IMR-90 (cell line): ENCODE data around the gene NME7. TPM values are rescaled to one million over a fixed set of nuclear protein-coding genes. Genes with fewer than 3 reads are reported as not detected.

Experiments used
- ATAC-seq: fragments of 200-7000 bp; cut with Tn5 transposase; 2 replicates; pipeline ENCODE4 v1.9.1; 2020; ENCODE audit warnings: low read depth, mild to moderate bottlenecking, moderate library complexity
- BruUV-seq: library from RNA; stranded (reverse); fragments of 400-500 nt; replicated peaks from 2 replicates; lab custom pipeline; 2021; lab: Mats Ljungman, UMichigan
- CTCF ChIA-PET: fragments of 300-600 bp; formaldehyde crosslinking; extraction: SDS; loops from one replicate; lab custom pipeline; 2021; ENCODE audit warnings: antibody characterized with exemption; lab: Yijun Ruan, JAX
- POLR2A ChIA-PET: fragments of 300-600 bp; sonication (Branson Sonifier 250); formaldehyde crosslinking; loops from one replicate; lab custom pipeline; 2022; ENCODE audit warnings: antibody characterized with exemption; ENCODE audit not compliant: unreplicated experiment; lab: Charles Lee
- DNase-seq: peaks from one replicate; pipeline ENCODE4 v3.0.0; 2013
- H2AFZ ChIP-seq: replicated peaks from 2 replicates; pipeline ENCODE3; 2013; ENCODE audit warnings: low read length, mild to moderate bottlenecking; ENCODE audit not compliant: poor library complexity
- H2AK5ac ChIP-seq: 2 replicates; pipeline ENCODE4 v1.6.1; 2013; ENCODE audit warnings: low read depth, low read length, inconsistent platforms
- H2AK9ac ChIP-seq: replicated peaks from 2 replicates; pipeline ENCODE3; 2013; ENCODE audit warnings: mild to moderate bottlenecking, low read depth, low read length, moderate library complexity; ENCODE audit not compliant: poor library complexity
- H2BK120ac ChIP-seq: 2 replicates; pipeline ENCODE4 v1.6.1; 2013; ENCODE audit warnings: low read depth, low read length, inconsistent platforms
- H2BK15ac ChIP-seq: 3 replicates; pipeline ENCODE4 v1.6.1; 2013; ENCODE audit warnings: low read depth, low read length, inconsistent platforms
- H2BK20ac ChIP-seq: 2 replicates; pipeline ENCODE4 v1.6.1; 2013; ENCODE audit warnings: low read depth, mild to moderate bottlenecking, inconsistent platforms, low read length, moderate library complexity
- H2BK5ac ChIP-seq: 2 replicates; pipeline ENCODE4 v1.6.1; 2013; ENCODE audit warnings: mild to moderate bottlenecking, low read depth, low read length, inconsistent platforms; ENCODE audit not compliant: poor library complexity, severe bottlenecking
- H3K14ac ChIP-seq: replicated peaks from 2 replicates; pipeline ENCODE4 v1.6.1; 2013; ENCODE audit warnings: low read depth, low read length, inconsistent platforms
- H3K18ac ChIP-seq: 2 replicates; pipeline ENCODE4 v1.6.1; 2013; ENCODE audit warnings: low read depth, low read length, control low read depth
- H3K23ac ChIP-seq: 2 replicates; pipeline ENCODE4 v1.6.1; 2013; ENCODE audit warnings: low read depth, low read length, inconsistent platforms
- H3K27ac ChIP-seq: 2 replicates; pipeline ENCODE4 v1.5.1; 2013; ENCODE audit warnings: mild to moderate bottlenecking, control low read depth, low read length; ENCODE audit not compliant: insufficient read depth
- H3K27me3 ChIP-seq: 2 replicates; pipeline ENCODE4 v1.6.1; 2013; ENCODE audit warnings: low read length; ENCODE audit not compliant: control insufficient read depth, insufficient read depth
- H3K36me3 ChIP-seq: 2 replicates; pipeline ENCODE4 v1.6.1; 2013; ENCODE audit warnings: low read length, mixed read lengths; ENCODE audit not compliant: control insufficient read depth, insufficient read depth
- H3K4ac ChIP-seq: 2 replicates; pipeline ENCODE4 v1.6.1; 2013; ENCODE audit warnings: low read depth, low read length, inconsistent platforms
- H3K4me1 ChIP-seq: 2 replicates; pipeline ENCODE4 v1.6.1; 2013; ENCODE audit warnings: low read length, mixed read lengths; ENCODE audit not compliant: control insufficient read depth, insufficient read depth
- H3K4me2 ChIP-seq: 2 replicates; pipeline ENCODE4 v1.6.1; 2013; ENCODE audit warnings: low read depth, mild to moderate bottlenecking, control low read depth, low read length, moderate library complexity
- H3K4me3 ChIP-seq: 2 replicates; pipeline ENCODE4 v1.5.1; 2013; ENCODE audit warnings: low read depth, mild to moderate bottlenecking, control low read depth, low read length, moderate library complexity; ENCODE audit not compliant: insufficient read depth
- H3K56ac ChIP-seq: 2 replicates; pipeline ENCODE4 v1.6.1; 2013; ENCODE audit warnings: low read length, inconsistent platforms; ENCODE audit not compliant: insufficient read depth; ENCODE audit errors: extremely low read depth
- H3K79me1 ChIP-seq, 2 experiments: 2 replicates each; pipeline ENCODE4 v1.6.1; 2013; ENCODE audit warnings: low read length in 2 of 2, inconsistent platforms in 1 of 2, low read depth in 1 of 2
- H3K9ac ChIP-seq: 2 replicates; pipeline ENCODE4 v1.6.1; 2013; ENCODE audit warnings: low read depth, low read length, control low read depth
- H3K9me1 ChIP-seq: 2 replicates; pipeline ENCODE4 v1.6.1; 2013; ENCODE audit warnings: low read length, inconsistent platforms; ENCODE audit not compliant: insufficient read depth
- H3K9me3 ChIP-seq: 2 replicates; pipeline ENCODE4 v1.6.1; 2013; ENCODE audit warnings: low read length; ENCODE audit not compliant: control insufficient read depth, insufficient read depth
- H4K20me1 ChIP-seq: 2 replicates; pipeline ENCODE4 v1.6.1; 2013; ENCODE audit warnings: low read length, inconsistent platforms; ENCODE audit not compliant: insufficient read depth
- H4K5ac ChIP-seq: 2 replicates; pipeline ENCODE4 v1.6.1; 2013; ENCODE audit warnings: mild to moderate bottlenecking, low read depth, low read length, control low read depth
- H4K8ac ChIP-seq, 2 experiments: 2 replicates each; pipeline ENCODE4 v1.6.1; 2013; ENCODE audit warnings: low read depth in 2 of 2, low read length in 2 of 2, control low read depth in 1 of 2, inconsistent platforms in 1 of 2
- H4K91ac ChIP-seq: 2 replicates; pipeline ENCODE4 v1.6.1; 2013; ENCODE audit warnings: low read depth, low read length, inconsistent platforms; ENCODE audit not compliant: insufficient read depth
- BHLHE40 ChIP-seq: fragments of 150-350 bp; IDR thresholded peaks from 2 replicates; pipeline ENCODE4 v1.6.1; 2016; ENCODE audit warnings: mild to moderate bottlenecking, low read depth, low read length
- CEBPB ChIP-seq: IDR thresholded peaks from 2 replicates; pipeline ENCODE4 v1.6.1; 2012; ENCODE audit warnings: low read depth, low read length, improper control_type of control experiment
- FOS ChIP-seq: fragments of 150-350 bp; IDR thresholded peaks from 2 replicates; pipeline ENCODE4 v1.6.1; 2016; ENCODE audit warnings: low read depth, low read length
- MXI1 ChIP-seq: IDR thresholded peaks from 2 replicates; pipeline ENCODE4 v1.6.1; 2012; ENCODE audit warnings: low read depth, mild to moderate bottlenecking, low read length, moderate library complexity, borderline replicate concordance
- RAD21 ChIP-seq: IDR thresholded peaks from 2 replicates; pipeline ENCODE4 v1.6.1; 2012; ENCODE audit warnings: low read length, improper control_type of control experiment
- RCOR1 ChIP-seq: IDR thresholded peaks from 2 replicates; pipeline ENCODE4 v1.6.1; 2012; ENCODE audit warnings: mild to moderate bottlenecking, low read length, improper control_type of control experiment; ENCODE audit not compliant: insufficient replicate concordance
- WGBS, 2 experiments: methylation state at CpG; one replicate each; pipeline versions ENCODE4 v1.1.5 to v1.1.7; 2013; ENCODE audit warnings: missing lambda C conversion rate in 2 of 2; ENCODE audit not compliant: insufficient read length in 1 of 2; ENCODE audit errors: extremely low coverage in 2 of 2; 5-methylcytosine and 5-hydroxymethylcytosine counted together
- dilution Hi-C: fragments of 300-500 bp; cut with HindIII; formaldehyde crosslinking; loops from one replicate; pipeline ENCODE4 v1.14.3; 2018; ENCODE audit warnings: low sequenced_read_pairs; ENCODE audit not compliant: unreplicated experiment
- in situ Hi-C: fragments of 300-500 bp; cut with MboI; formaldehyde crosslinking; loops from 3 replicates; pipeline ENCODE4 v1.14.3; 2019; ENCODE audit warnings: low sequenced_read_pairs, inconsistent platforms, mixed read lengths
- intact Hi-C: fragments of 100-400 bp; cut with micrococcal nuclease; formaldehyde crosslinking; loops from 2 replicates; pipeline ENCODE4 v1.10.0; 2022
- polyA plus RNA-seq, 3 experiments: library from polyadenylated mRNA; depleted of rRNA; stranded (reverse); fragments of >200 nt; gene quantifications; 2 replicates each; pipeline ENCODE4 v1.2.3, GENCODE V29; 2012; ENCODE audit warnings: low replicate concordance in 1 of 3
- total RNA-seq: library from RNA; depleted of rRNA; stranded (reverse); fragments of >200 nt; gene quantifications from 2 replicates; pipeline ENCODE4 v1.2.3, GENCODE V29; 2012
- TF ChIP-seq, protein P1 (sequence below): fragments of 150-350 bp; IDR thresholded peaks from 2 replicates; pipeline ENCODE4 v1.6.1; 2017; ENCODE audit warnings: mild to moderate bottlenecking, antibody characterized with exemption, low read length, low read depth

NME7 gene
- total and polyA plus RNA-seq, 2 of the 4 experiments (the other 2 are of a cell fraction): 18.3 to 22.4 TPM

DNA sequence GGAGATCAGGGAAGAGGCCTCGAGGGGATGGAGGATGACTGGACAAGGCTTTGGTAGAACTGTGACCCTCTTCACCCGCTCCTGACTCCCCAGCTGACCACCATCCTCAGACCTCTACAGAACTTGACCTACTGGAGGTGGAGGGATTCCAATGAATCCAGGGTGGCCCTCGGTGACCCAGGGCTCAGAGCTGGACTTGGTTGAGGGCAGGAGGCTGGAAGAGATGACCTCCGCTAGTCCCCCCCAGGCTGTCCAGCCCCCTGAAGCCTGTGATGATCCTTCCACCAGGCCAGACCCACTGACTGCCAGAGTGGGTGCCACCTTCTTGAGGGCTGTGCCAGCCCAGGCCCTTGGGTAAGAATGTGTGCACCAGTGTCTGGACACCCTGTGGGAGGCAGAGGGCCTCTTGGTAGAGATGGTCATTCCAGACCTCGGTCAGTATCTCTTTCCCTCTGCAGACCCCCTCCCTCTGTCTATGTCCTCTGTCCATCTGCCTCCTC is 216.2 kb downstream of the NME7 start:
- in situ Hi-C loops: no loop called here
- no TSS peak for BruUV-seq

More for the DNA sequence above, 216.2 kb downstream of the NME7 start:
- Histone ChIP-seq H3K9ac (no peak overlapping the region), H2AK9ac (no peak overlapping the region), H4K8ac (no peak overlapping the region), H3K4me1 (no peaks in the 10 kb centered on the region), H4K91ac (no peak overlapping the region), H3K9me3 (no peaks in the 10 kb centered on the region), H3K14ac (no peak overlapping the region), H3K23ac (no peak overlapping the region), H2BK15ac (no peak overlapping the region), H3K4ac (no peak overlapping the region), H2BK20ac (no peak overlapping the region), H2BK5ac (no peak overlapping the region), H2AFZ (no peak overlapping the region), H3K9me1 (no peaks in the 10 kb centered on the region; the same call in 1 of the 2 replicates), H3K79me1 (no peaks in the 10 kb centered on the region), H3K36me3 (no peaks in the 10 kb centered on the region), H3K27me3 (no peaks in the 10 kb centered on the region), H3K27ac (no peak overlapping the region), H3K18ac (no peak overlapping the region), H2AK5ac (no peak overlapping the region), H3K4me2 (no peak overlapping the region), H4K20me1 (no peaks in the 10 kb centered on the region), H2BK120ac (no peak overlapping the region), H3K56ac (no peak overlapping the region), H4K5ac (no peak overlapping the region), H3K4me3 (no peak overlapping the region)
- DNase-seq (no peak), ATAC-seq (no peak)
- no CpG with 5 or more reads among the region's 5 CpGs for WGBS, 2 experiments
- POLR2A ChIA-PET: no interaction called here
- dilution Hi-C loops: no loop called here
- CTCF ChIA-PET: no interaction called here
- intact Hi-C loops: no loop called here
- TF ChIP-seq RAD21 (no peak), CEBPB (no peak), FOS (no peak), RCOR1 (no peak), MXI1 (no peak), BHLHE40 (no peak)
- TF ChIP-seq, protein P1, sequence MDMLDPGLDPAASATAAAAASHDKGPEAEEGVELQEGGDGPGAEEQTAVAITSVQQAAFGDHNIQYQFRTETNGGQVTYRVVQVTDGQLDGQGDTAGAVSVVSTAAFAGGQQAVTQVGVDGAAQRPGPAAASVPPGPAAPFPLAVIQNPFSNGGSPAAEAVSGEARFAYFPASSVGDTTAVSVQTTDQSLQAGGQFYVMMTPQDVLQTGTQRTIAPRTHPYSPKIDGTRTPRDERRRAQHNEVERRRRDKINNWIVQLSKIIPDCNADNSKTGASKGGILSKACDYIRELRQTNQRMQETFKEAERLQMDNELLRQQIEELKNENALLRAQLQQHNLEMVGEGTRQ: no peak
